HEK293 (cell line): Measurements from ENCODE around the gene INTS1.

Source experiments
- KLF16 ChIP-seq: fragments of 450-650 bp; formaldehyde crosslinking; IDR thresholded peaks from 2 replicates; pipeline ENCODE4 v1.5.1; 2017; ENCODE audit warnings: missing biosample characterization, missing genetic modification characterization
- PRDM1 ChIP-seq: fragments of 450-650 bp; formaldehyde crosslinking; IDR thresholded peaks from 2 replicates; pipeline ENCODE4; 2016; ENCODE audit warnings: missing biosample characterization, missing genetic modification characterization
- ZNF555 ChIP-seq: fragments of 450-650 bp; formaldehyde crosslinking; conservative IDR thresholded peaks from 2 replicates; pipeline ENCODE4 v1.5.1; 2017; ENCODE audit warnings: missing biosample characterization, mild to moderate bottlenecking, missing genetic modification characterization, inconsistent platforms
- ZNF76 ChIP-seq: fragments of 450-650 bp; formaldehyde crosslinking; IDR thresholded peaks from 2 replicates; pipeline ENCODE4; 2016; ENCODE audit warnings: low read depth, missing biosample characterization, missing genetic modification characterization, borderline replicate concordance
- TF ChIP-seq, protein P1 (sequence below): fragments of 450-650 bp; formaldehyde crosslinking; IDR thresholded peaks from 2 replicates; pipeline ENCODE4 v1.5.1; 2016; ENCODE audit warnings: missing biosample characterization, missing genetic modification characterization

DNA sequence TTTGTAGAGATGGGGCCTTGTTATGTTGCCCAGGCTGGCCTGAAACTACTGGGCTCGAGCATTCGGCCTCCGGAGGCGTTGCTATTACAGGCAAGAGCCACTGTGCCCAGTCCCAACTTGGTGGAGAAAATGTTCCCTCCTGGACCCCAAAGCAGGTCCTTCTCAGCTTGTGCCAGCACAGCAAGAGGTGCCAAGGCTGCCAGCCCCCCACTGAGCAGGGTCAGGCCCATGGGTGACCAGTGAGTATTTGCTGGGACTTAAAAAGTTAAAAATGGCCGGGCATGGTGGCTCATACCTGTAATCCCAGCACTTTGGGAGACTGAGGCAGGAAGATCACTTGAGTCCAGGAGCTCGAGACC is 30.9 kb upstream of the INTS1 start:
- no peak for TF ChIP-seq KLF16 (tag by site-specific recombination)
- TF ChIP-seq, protein P1, sequence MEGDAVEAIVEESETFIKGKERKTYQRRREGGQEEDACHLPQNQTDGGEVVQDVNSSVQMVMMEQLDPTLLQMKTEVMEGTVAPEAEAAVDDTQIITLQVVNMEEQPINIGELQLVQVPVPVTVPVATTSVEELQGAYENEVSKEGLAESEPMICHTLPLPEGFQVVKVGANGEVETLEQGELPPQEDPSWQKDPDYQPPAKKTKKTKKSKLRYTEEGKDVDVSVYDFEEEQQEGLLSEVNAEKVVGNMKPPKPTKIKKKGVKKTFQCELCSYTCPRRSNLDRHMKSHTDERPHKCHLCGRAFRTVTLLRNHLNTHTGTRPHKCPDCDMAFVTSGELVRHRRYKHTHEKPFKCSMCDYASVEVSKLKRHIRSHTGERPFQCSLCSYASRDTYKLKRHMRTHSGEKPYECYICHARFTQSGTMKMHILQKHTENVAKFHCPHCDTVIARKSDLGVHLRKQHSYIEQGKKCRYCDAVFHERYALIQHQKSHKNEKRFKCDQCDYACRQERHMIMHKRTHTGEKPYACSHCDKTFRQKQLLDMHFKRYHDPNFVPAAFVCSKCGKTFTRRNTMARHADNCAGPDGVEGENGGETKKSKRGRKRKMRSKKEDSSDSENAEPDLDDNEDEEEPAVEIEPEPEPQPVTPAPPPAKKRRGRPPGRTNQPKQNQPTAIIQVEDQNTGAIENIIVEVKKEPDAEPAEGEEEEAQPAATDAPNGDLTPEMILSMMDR (tag by site-specific recombination): no peak
- no peak for TF ChIP-seq PRDM1
- no peak for TF ChIP-seq ZNF555 (tag by site-specific recombination)
- no peak for TF ChIP-seq ZNF76
